Subcutaneous adipose tissue (tissue), 4 donors: Measurements from ENCODE around the gene SLCO1C1. TPM values are rescaled to one million over a fixed set of nuclear protein-coding genes. Genes with fewer than 3 reads are reported as not detected.

ENCODE experiments used
- CTCF ChIP-seq: fragments of 450-650 bp; IDR thresholded peaks from one replicate; pipeline ENCODE4 v1.5.1; 2016; ENCODE audit warnings: low read depth, mild to moderate bottlenecking, control low read depth, antibody characterized with exemption, moderate library complexity
- total RNA-seq, 4 donors: library from RNA; depleted of rRNA; stranded (reverse); fragments of >200 nt; gene quantifications; one replicate each; pipeline ENCODE4 v1.1.0, GENCODE V29; 2016

The SLCO1C1 gene
- total RNA-seq, 4 donors from 2014 or later: 0.22 to 2.1 (median 1.8) TPM; not detected in 1

DNA sequence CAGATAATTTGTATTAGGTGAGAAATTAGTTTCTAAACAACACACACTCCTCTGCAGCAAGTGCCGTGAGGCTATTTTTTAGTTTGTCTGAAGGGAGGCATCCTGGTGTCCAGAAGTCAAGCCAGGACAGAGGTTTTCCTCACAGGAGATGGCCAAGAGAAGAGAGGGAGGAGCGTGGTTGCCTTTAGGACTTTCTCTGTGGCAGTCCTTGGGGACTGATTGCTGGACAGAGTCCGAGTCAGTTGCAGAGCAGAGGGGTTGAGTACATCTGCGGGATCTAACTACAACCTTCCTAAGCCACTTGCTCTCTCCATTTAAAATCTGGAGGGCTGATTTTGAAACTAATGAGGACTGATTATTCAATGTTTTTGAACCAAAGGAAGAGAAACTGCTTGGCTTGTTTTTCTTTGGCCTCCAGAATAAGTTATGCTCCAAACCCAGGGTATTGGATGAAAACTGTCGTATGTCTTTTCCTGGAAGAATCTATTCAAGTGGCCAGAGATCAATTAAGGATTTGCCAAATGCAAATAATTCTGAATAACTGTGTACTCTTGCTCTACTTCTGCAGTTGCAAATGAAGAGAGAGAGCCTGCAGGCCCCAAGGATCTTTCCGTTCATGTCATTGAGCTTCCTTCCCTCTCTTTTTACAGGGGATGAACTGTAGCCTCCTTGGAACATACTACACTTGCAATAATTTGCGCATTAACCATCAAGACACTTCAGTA lies 1.2 kb downstream of the SLCO1C1 start:
- no peak for TF ChIP-seq CTCF

DNA sequence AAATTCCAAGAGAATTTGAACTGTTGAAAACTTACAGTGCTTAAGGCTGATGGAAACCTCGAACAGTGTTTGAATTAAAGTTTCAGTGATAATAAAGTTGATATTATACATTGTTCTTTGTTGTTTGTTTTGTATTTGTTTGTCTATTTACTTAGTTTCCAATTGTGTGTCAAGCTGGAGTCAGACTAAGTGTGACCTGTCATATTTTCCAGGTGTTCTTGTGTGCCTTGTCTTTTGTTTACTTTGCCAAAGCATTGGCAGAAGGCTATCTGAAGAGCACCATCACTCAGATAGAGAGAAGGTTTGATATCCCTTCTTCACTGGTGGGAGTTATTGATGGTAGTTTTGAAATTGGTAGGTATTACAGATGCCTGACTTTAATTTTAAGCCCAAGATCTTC lies 6.0 kb downstream of the SLCO1C1 start:
- no peak for TF ChIP-seq CTCF

GRCh38 chr12:20704860-20705259 lies 9.7 kb downstream of the SLCO1C1 start:
- TF ChIP-seq CTCF: no peak

GRCh38 chr12:20711846-20712245 lies 16.7 kb downstream of the SLCO1C1 start:
- TF ChIP-seq CTCF: no peak

DNA sequence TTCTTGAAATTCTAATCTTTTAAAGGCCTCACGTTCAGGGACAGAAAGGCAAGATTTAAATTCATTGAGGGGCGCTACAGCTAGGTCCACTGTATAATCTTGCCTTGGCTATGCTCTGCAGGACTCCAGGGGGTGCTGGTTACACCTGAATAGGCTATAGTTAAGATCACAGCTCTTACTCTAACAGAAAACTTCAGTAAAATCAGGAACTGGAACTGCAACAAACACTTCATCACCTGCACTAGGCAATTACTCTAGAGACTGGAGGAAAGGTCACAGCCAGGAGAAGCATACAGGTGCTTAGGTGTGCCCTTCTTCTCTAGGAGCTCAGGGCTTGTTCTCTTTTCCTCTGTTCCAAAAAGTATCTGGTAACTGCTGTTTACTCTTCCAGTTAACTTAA lies 20.9 kb downstream of the SLCO1C1 start:
- TF ChIP-seq CTCF: no peak

- TF ChIP-seq CTCF: no peak
These were observed 21.9 kb downstream of the SLCO1C1 start for GRCh38 chr12:20716985-20717384.

GRCh38 chr12:20718294-20718693 lies 23.2 kb downstream of the SLCO1C1 start:
- no peak for TF ChIP-seq CTCF
